Kidney glomerular epithelial cell (primary cell): ENCODE results near the gene ZNF146.
"Not testable (repeated sequence)": the region's sequence is repeated elsewhere in the genome, so short reads cannot be mapped to it uniquely, and the experiment has no call there.

Experiments
- DNase-seq: peaks from one replicate; lab custom pipeline; 2025; lab: John Stamatoyannopoulos, UW

The ZNF146 gene

GRCh38 chr19:36233626-36234025 lies 18.7 kb downstream of the ZNF146 start:
- DNase-seq = not testable (repeated sequence)

GRCh38 chr19:36236304-36236945 lies 21.5 kb downstream of the ZNF146 start:
- no peak for DNase-seq

- no peak for DNase-seq
Observed at GRCh38 chr19:36236946-36237310, 22.0 kb downstream of the ZNF146 start.

- DNase-seq = no peak
Observed at GRCh38 chr19:36244066-36244465, 29.2 kb downstream of the ZNF146 start.

- DNase-seq = no peak
Observed at GRCh38 chr19:36245210-36246005, 30.5 kb downstream of the ZNF146 start.

GRCh38 chr19:36246006-36246481 lies 31.1 kb downstream of the ZNF146 start:
- no peak for DNase-seq

GRCh38 chr19:36252047-36252446 lies 37.1 kb downstream of the ZNF146 start:
- no peak for DNase-seq

GRCh38 chr19:36254848-36255247 lies 39.9 kb downstream of the ZNF146 start:
- no peak for DNase-seq

GRCh38 chr19:36255316-36255715 lies 40.4 kb downstream of the ZNF146 start:
- DNase-seq = no peak

- DNase-seq = no peak
Observed at GRCh38 chr19:36256064-36256463, 41.2 kb downstream of the ZNF146 start.

- no peak for DNase-seq
Observed at GRCh38 chr19:36256853-36257519, 42.1 kb downstream of the ZNF146 start.

GRCh38 chr19:36257520-36257876 lies 42.6 kb downstream of the ZNF146 start:
- DNase-seq = no peak

- no peak for DNase-seq
Observed at GRCh38 chr19:36258028-36258875, 43.3 kb downstream of the ZNF146 start.

GRCh38 chr19:36259211-36259610 lies 44.3 kb downstream of the ZNF146 start:
- DNase-seq = no peak

- DNase-seq = no peak
Observed at GRCh38 chr19:36265064-36265463, 50.2 kb downstream of the ZNF146 start.

- DNase-seq = no peak
Observed at GRCh38 chr19:36265856-36266374, 51.0 kb downstream of the ZNF146 start.

GRCh38 chr19:36266375-36266961 lies 51.6 kb downstream of the ZNF146 start:
- no peak for DNase-seq

GRCh38 chr19:36267061-36267845 lies 52.3 kb downstream of the ZNF146 start:
- DNase-seq = no peak

GRCh38 chr19:36268081-36268480 lies 53.2 kb downstream of the ZNF146 start:
- not testable (repeated sequence) for DNase-seq

GRCh38 chr19:36268591-36268990 lies 53.7 kb downstream of the ZNF146 start:
- not testable (repeated sequence) for DNase-seq

GRCh38 chr19:36269295-36269694 lies 54.4 kb downstream of the ZNF146 start:
- not testable (repeated sequence) for DNase-seq
